GM19238 (cell line): ENCODE data around the gene MAVS.
"Not testable (repeated sequence)": the region's sequence is repeated elsewhere in the genome, so short reads cannot be mapped to it uniquely, and the experiment has no call there.

Source experiments
- DNase-seq: peaks from one replicate; pipeline ENCODE4 v3.0.0; 2011; ENCODE audit warnings: low spot score; ENCODE audit not compliant: insufficient read length

Gene MAVS

GRCh38 chr20:3906744-3907721 lies 60.4 kb downstream of the MAVS start:
- DNase-seq: not testable (repeated sequence)

- DNase-seq: no peak
Measured at GRCh38 chr20:3908667-3909066, 62.0 kb downstream of the MAVS start.

- no peak for DNase-seq
Measured at GRCh38 chr20:3909952-3910366, 63.3 kb downstream of the MAVS start.

GRCh38 chr20:3910853-3911252 lies 64.2 kb downstream of the MAVS start:
- DNase-seq: no peak

- DNase-seq: no peak
Measured at GRCh38 chr20:3911956-3912355, 65.3 kb downstream of the MAVS start.

- no peak for DNase-seq
Measured at GRCh38 chr20:3914446-3914845, 67.8 kb downstream of the MAVS start.

- DNase-seq: no peak
Measured at GRCh38 chr20:3915691-3916090, 69.1 kb downstream of the MAVS start.

- DNase-seq: no peak
Measured at GRCh38 chr20:3916364-3916763, 69.7 kb downstream of the MAVS start.

- no peak for DNase-seq
Measured at GRCh38 chr20:3919352-3919751, 72.7 kb downstream of the MAVS start.

- no peak for DNase-seq
Measured at GRCh38 chr20:3922223-3922982, 75.8 kb downstream of the MAVS start.

- no peak for DNase-seq
Measured at GRCh38 chr20:3922983-3923339, 76.3 kb downstream of the MAVS start.

GRCh38 chr20:3923818-3924217 lies 77.2 kb downstream of the MAVS start:
- no peak for DNase-seq

- DNase-seq: no peak
Measured at GRCh38 chr20:3924304-3925112, 77.9 kb downstream of the MAVS start.

- no peak for DNase-seq
Measured at GRCh38 chr20:3925113-3925695, 78.6 kb downstream of the MAVS start.
